H1 (cell line): ENCODE measurements around the gene TNKS2. TPM values are rescaled to one million over a fixed set of nuclear protein-coding genes. Genes with fewer than 3 reads are reported as not detected.
A peak's percentile ranks its signal among the peaks of the same experiment; 100 is the strongest.

Experiments used
- ATF2 ChIP-seq: IDR thresholded peaks from 2 replicates; pipeline ENCODE4 v1.6.1; 2012; ENCODE audit warnings: low read length, inconsistent platforms
- CHD7 ChIP-seq: fragments of 300-600 bp; sonication (generic); IDR thresholded peaks from 2 replicates; pipeline ENCODE4 v1.7.1; 2012; ENCODE audit warnings: low read length, moderate library complexity, mild to moderate bottlenecking, inconsistent platforms; ENCODE audit not compliant: insufficient replicate concordance
- HDAC6 ChIP-seq: IDR thresholded peaks from one replicate; pipeline ENCODE4 v1.7.1; 2012; ENCODE audit warnings: low read depth, mild to moderate bottlenecking, inconsistent platforms, low read length, moderate library complexity
- JUN ChIP-seq: IDR thresholded peaks from 2 replicates; pipeline ENCODE4 v1.6.1; 2011; ENCODE audit warnings: low read depth, mild to moderate bottlenecking, improper control_type of control experiment, low read length
- KDM5A ChIP-seq: fragments of 200-600 bp; IDR thresholded peaks from 2 replicates; pipeline ENCODE4 v1.7.1; 2012; ENCODE audit warnings: mild to moderate bottlenecking, low read length, inconsistent platforms, mixed read lengths
- SP4 ChIP-seq: IDR thresholded peaks from 2 replicates; pipeline ENCODE4 v1.6.1; 2012; ENCODE audit warnings: low read length, inconsistent platforms
- TBP ChIP-seq: IDR thresholded peaks from 2 replicates; pipeline ENCODE4 v1.6.1; 2011; ENCODE audit warnings: low read depth, low read length, improper control_type of control experiment
- polyA plus RNA-seq, 7 experiments: library from polyadenylated mRNA; depleted of rRNA in 3 of 7; stranded (reverse) in 5 of 7; unstranded in 2 of 7; fragments of >200 nt in 5 of 7; fragments of 200-250 nt in 2 of 7; gene quantifications; 1 replicate in 5 of 7; 2 replicates in 1 of 7; 4 replicates in 1 of 7; pipeline versions ENCODE4 v1.2.1 to v1.2.3, GENCODE V29; 2011 to 2013; ENCODE audit warnings: missing spikeins in 2 of 7, mixed read lengths in 2 of 7
- total RNA-seq: library from RNA; stranded (reverse); fragmentation: NEBNext Ultra II Directional; extraction: Animal tissue kit (Norgen Biotek cat#: 25700); gene quantifications from 2 replicates; pipeline ENCODE4 v1.2.1, GENCODE V29; 2021

TNKS2 gene
- total and polyA plus RNA-seq, 2 of the 8 experiments (the other 6 are each of a cell fraction or from before 2014, with no cell fraction given), result 23.3 to 73.6 TPM

GRCh38 chr10:91798649-91799611 is 704 bp downstream of the TNKS2 start (continued):
- no peak for TF ChIP-seq CHD7
- TF ChIP-seq TBP, result no peak
- TF ChIP-seq ATF2, result no peak
- TF ChIP-seq SP4, result no peak
- TF ChIP-seq JUN, result no peak
- TF ChIP-seq KDM5A, result 0 out of 2 replicates have a peak, but pooled peaks have one; percentile 33
- no peak for TF ChIP-seq HDAC6
